ENCODE measurements around the gene RIMKLB.

RIMKLB gene

DNA sequence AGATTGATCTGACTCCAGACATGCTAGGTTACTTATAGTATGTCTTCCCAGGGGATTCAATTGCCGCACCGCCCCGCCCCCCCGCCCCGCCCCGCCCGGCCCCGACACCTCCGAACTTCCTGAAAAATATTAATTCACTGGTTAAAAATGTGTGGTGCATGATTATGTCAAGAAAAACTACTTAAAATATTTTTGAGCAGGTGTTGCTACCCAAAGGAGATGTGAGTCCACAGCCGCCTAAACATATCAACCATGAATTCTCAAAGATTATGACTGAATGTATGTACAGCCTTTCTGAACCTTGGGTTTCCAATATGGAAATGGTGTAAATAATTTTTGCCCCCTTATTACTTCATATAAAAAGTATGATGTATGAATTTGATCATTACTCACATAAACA is 2.7 kb upstream of the RIMKLB start:
- H3K4me1 ChIP-seq (ENCODE audit: control insufficient read depth, insufficient read depth, low read length): peaks cover 41% of the 10 kb centered on the region
- no peak overlapping the region for H3K4me3 ChIP-seq (ENCODE audit: low read depth, low read length)
- no peak overlapping the region for H3K9ac ChIP-seq (ENCODE audit: low read depth, low read length)
- H3K36me3 ChIP-seq (ENCODE audit: control insufficient read depth, insufficient read depth, low read length): peaks cover 3% of the 10 kb centered on the region
- H3K9me3 ChIP-seq (ENCODE audit: control insufficient read depth, insufficient read depth, low read length): no peaks in the 10 kb centered on the region
- H3K27me3 ChIP-seq (ENCODE audit: control insufficient read depth, insufficient read depth, low read length): no peaks in the 10 kb centered on the region
- no peak overlapping the region for H3K27ac ChIP-seq (ENCODE audit: low read depth, low read length)

- Histone ChIP-seq H3K27me3 (ENCODE audit: control insufficient read depth, insufficient read depth, low read length) (no peaks in the 10 kb centered on the region), H3K4me1 (ENCODE audit: control insufficient read depth, insufficient read depth, low read length) (peaks cover 38% of the 10 kb centered on the region), H3K36me3 (ENCODE audit: control insufficient read depth, insufficient read depth, low read length) (peaks cover 16% of the 10 kb centered on the region), H3K9me3 (ENCODE audit: control insufficient read depth, insufficient read depth, low read length) (no peaks in the 10 kb centered on the region), H3K9ac (ENCODE audit: low read depth, low read length) (peak overlapping the region; percentile 78), H3K27ac (ENCODE audit: low read depth, low read length) (peak overlapping the region; percentile 97), H3K4me3 (ENCODE audit: low read depth, low read length) (peak overlapping the region; percentile 96)
Observed at GRCh38 chr12:8696442-8697090, 1.2 kb upstream of the RIMKLB start.

GRCh38 chr12:8697120-8697475 is 693 bp upstream of the RIMKLB start:
- peak overlapping the region; percentile 96 for H3K4me3 ChIP-seq (ENCODE audit: low read depth, low read length)
- H3K36me3 ChIP-seq (ENCODE audit: control insufficient read depth, insufficient read depth, low read length): peaks cover 16% of the 10 kb centered on the region
- no peaks in the 10 kb centered on the region for H3K27me3 ChIP-seq (ENCODE audit: control insufficient read depth, insufficient read depth, low read length)
- H3K9me3 ChIP-seq (ENCODE audit: control insufficient read depth, insufficient read depth, low read length): no peaks in the 10 kb centered on the region
- H3K9ac ChIP-seq (ENCODE audit: low read depth, low read length): peak overlapping the region; percentile 78
- peak overlapping the region; percentile 97 for H3K27ac ChIP-seq (ENCODE audit: low read depth, low read length)
- peaks cover 34% of the 10 kb centered on the region for H3K4me1 ChIP-seq (ENCODE audit: control insufficient read depth, insufficient read depth, low read length)

- peak overlapping the region; percentile 97 for H3K27ac ChIP-seq (ENCODE audit: low read depth, low read length)
- peaks cover 16% of the 10 kb centered on the region for H3K36me3 ChIP-seq (ENCODE audit: control insufficient read depth, insufficient read depth, low read length)
Observed at GRCh38 chr12:8698132-8698851, 501 bp downstream of the RIMKLB start.

DNA sequence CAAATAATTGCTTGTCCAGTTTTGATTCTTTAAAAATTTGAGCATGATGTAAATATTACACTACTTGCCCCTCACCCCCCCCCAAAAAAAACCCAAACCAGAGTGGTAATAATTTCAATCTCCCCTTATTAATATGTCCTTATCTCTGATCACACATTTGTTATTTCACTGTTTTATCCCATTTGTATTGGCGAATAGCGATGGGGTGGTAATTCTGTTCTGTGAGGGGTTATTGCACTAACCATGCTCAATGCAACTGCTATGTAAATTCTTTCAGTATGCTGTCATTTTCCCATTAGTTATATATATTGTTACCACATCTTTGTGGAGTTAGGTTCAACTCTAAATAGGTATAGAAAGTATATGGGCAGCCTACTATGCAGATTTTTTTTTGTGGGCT is 1.1 kb downstream of the RIMKLB start:
- no peaks in the 10 kb centered on the region for H3K27me3 ChIP-seq (ENCODE audit: control insufficient read depth, insufficient read depth, low read length)
- peak overlapping the region; percentile 96 for H3K4me3 ChIP-seq (ENCODE audit: low read depth, low read length)
- H3K4me1 ChIP-seq (ENCODE audit: control insufficient read depth, insufficient read depth, low read length): peaks cover 28% of the 10 kb centered on the region
- peak overlapping the region; percentile 97 for H3K27ac ChIP-seq (ENCODE audit: low read depth, low read length)
- no peaks in the 10 kb centered on the region for H3K9me3 ChIP-seq (ENCODE audit: control insufficient read depth, insufficient read depth, low read length)
- 0 out of 2 replicates have a peak overlapping the region, but pooled peaks have one; percentile 91 for H3K9ac ChIP-seq (ENCODE audit: low read depth, low read length)
- peaks cover 19% of the 10 kb centered on the region for H3K36me3 ChIP-seq (ENCODE audit: control insufficient read depth, insufficient read depth, low read length)

More at GRCh38 chr12:8698132-8698851, 501 bp downstream of the RIMKLB start:
- H3K9ac ChIP-seq (ENCODE audit: low read depth, low read length): peak overlapping the region; percentile 91
- no peaks in the 10 kb centered on the region for H3K9me3 ChIP-seq (ENCODE audit: control insufficient read depth, insufficient read depth, low read length)
- H3K4me1 ChIP-seq (ENCODE audit: control insufficient read depth, insufficient read depth, low read length): peaks cover 28% of the 10 kb centered on the region
- no peaks in the 10 kb centered on the region for H3K27me3 ChIP-seq (ENCODE audit: control insufficient read depth, insufficient read depth, low read length)
- H3K4me3 ChIP-seq (ENCODE audit: low read depth, low read length): peak overlapping the region; percentile 96

DNA sequence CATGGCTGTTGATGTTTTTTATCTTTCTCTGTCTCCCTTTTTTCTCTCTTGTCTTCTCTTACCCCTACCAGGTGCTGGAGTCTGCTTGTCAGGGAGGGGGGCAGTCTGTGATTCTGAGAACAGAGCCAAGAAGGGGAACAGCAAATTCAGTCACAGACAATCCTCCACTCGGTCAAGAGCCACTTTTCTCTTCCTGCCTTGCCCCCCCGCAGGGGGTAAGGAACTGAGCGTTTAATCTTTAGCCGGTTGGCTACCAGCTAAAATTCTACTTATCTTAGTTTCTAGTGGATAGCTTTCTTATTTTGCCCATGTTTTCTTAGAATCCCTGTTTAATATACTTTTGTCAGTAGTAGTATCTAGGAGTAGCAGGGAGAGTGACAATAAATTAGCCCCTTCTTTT is 1.9 kb downstream of the RIMKLB start:
- Histone ChIP-seq H3K4me1 (ENCODE audit: control insufficient read depth, insufficient read depth, low read length) (peaks cover 28% of the 10 kb centered on the region), H3K36me3 (ENCODE audit: control insufficient read depth, insufficient read depth, low read length) (peaks cover 19% of the 10 kb centered on the region), H3K4me3 (ENCODE audit: low read depth, low read length) (peak overlapping the region; percentile 96), H3K27me3 (ENCODE audit: control insufficient read depth, insufficient read depth, low read length) (no peaks in the 10 kb centered on the region), H3K27ac (ENCODE audit: low read depth, low read length) (peak overlapping the region; percentile 71), H3K9ac (ENCODE audit: low read depth, low read length) (no peak overlapping the region), H3K9me3 (ENCODE audit: control insufficient read depth, insufficient read depth, low read length) (no peaks in the 10 kb centered on the region)

DNA sequence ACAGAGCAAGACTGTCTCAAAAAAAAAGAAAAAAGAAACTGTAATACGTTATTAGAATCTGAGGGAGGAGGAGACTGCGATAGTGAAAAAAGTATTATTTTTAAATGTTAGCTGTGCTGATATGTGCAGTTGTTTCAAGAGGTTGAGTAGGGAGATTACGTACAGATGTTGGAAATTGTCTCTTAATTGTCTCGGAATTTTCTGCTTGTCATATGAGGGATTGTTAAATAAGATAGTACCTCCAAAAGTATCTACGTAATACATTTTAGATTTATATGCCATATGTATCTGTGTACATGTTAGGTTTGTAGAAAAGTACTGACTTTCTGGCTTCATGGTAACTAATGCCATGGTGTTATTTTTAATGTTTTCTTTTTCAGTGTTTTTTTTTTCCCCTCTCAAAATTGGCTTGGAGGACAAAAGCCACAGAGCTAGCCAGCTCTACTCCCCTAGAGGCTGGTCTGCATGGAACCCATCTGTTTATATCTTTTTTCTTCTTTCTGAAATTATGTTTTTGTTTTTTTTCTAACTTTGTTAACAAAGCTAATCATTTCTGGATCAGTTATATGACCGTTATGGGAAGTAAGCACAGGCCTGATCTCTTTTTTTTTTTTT is 3.4 kb downstream of the RIMKLB start:
- Histone ChIP-seq H3K4me1 (ENCODE audit: control insufficient read depth, insufficient read depth, low read length) (peaks cover 26% of the 10 kb centered on the region), H3K27ac (ENCODE audit: low read depth, low read length) (no peak overlapping the region), H3K36me3 (ENCODE audit: control insufficient read depth, insufficient read depth, low read length) (peaks cover 19% of the 10 kb centered on the region), H3K4me3 (ENCODE audit: low read depth, low read length) (no peak overlapping the region), H3K9me3 (ENCODE audit: control insufficient read depth, insufficient read depth, low read length) (no peaks in the 10 kb centered on the region), H3K27me3 (ENCODE audit: control insufficient read depth, insufficient read depth, low read length) (no peaks in the 10 kb centered on the region), H3K9ac (ENCODE audit: low read depth, low read length) (no peak overlapping the region)

DNA sequence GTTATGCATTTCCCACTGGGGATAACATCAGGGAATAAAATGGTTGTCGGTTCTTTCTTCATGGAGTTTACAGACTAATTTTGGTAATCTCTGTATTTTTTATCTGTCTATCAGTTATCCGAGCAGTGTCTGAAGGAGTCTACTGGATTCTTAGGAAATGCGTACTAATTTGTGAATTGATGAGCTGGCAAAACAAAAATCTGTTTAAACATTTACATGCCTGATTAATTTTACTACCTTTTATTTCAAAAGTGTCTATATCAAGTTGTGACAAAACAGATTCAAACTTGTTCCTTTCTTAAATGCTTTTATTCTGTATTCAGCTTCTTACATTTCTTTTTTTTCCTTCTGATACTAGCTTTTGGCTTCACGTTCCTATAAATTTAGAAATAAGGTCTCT is 4.4 kb downstream of the RIMKLB start:
- H3K4me1 ChIP-seq (ENCODE audit: control insufficient read depth, insufficient read depth, low read length): peaks cover 18% of the 10 kb centered on the region
- H3K4me3 ChIP-seq (ENCODE audit: low read depth, low read length): no peak overlapping the region
- H3K27me3 ChIP-seq (ENCODE audit: control insufficient read depth, insufficient read depth, low read length): no peaks in the 10 kb centered on the region
- H3K27ac ChIP-seq (ENCODE audit: low read depth, low read length): no peak overlapping the region
- H3K9ac ChIP-seq (ENCODE audit: low read depth, low read length): no peak overlapping the region
- H3K36me3 ChIP-seq (ENCODE audit: control insufficient read depth, insufficient read depth, low read length): peaks cover 19% of the 10 kb centered on the region
- no peaks in the 10 kb centered on the region for H3K9me3 ChIP-seq (ENCODE audit: control insufficient read depth, insufficient read depth, low read length)

DNA sequence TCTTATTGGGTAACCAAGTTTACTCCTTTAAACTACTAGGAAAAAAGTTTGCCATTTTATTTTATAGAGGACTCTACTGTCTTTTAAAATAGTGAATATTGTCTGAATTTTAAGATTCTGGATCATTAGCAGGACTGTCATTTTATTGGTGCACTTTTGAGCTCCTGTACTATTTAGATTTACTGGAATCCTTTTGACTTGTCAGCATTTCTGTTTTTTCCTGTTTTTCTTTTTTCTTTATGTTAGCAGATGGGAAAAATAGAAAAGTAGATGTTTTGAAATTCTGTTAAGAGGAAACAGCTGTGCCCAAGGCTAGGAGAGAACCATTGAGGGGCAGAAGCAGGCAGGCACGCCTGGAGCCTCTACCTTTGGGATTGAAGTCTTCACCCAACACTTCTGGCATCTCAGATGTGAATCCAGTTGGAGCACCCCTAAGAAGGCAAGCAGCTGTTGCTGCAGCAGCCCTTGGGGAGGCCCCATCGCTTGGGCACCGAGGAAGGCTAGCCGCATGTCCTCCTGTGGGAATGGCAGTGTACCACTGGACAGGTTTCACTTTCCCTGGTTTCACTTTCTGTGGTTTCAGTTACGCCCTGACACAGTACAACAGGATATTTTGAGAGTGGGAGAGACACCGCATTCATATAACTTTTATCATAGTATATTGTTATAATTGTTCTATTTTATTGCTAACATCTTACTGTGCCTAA is 11.5 kb downstream of the RIMKLB start:
- Histone ChIP-seq H3K27ac (ENCODE audit: low read depth, low read length) (no peak overlapping the region), H3K9me3 (ENCODE audit: control insufficient read depth, insufficient read depth, low read length) (no peaks in the 10 kb centered on the region), H3K4me3 (ENCODE audit: low read depth, low read length) (no peak overlapping the region), H3K27me3 (ENCODE audit: control insufficient read depth, insufficient read depth, low read length) (no peaks in the 10 kb centered on the region), H3K36me3 (ENCODE audit: control insufficient read depth, insufficient read depth, low read length) (peaks cover 22% of the 10 kb centered on the region), H3K9ac (ENCODE audit: low read depth, low read length) (no peak overlapping the region), H3K4me1 (ENCODE audit: control insufficient read depth, insufficient read depth, low read length) (no peaks in the 10 kb centered on the region)

GRCh38 chr12:8712572-8712971 is 14.8 kb downstream of the RIMKLB start:
- Histone ChIP-seq H3K4me3 (ENCODE audit: low read depth, low read length) (no peak overlapping the region), H3K4me1 (ENCODE audit: control insufficient read depth, insufficient read depth, low read length) (0 out of 2 replicates have a peak, but pooled peaks cover 3% of the 10 kb centered on the region), H3K27ac (ENCODE audit: low read depth, low read length) (no peak overlapping the region), H3K36me3 (ENCODE audit: control insufficient read depth, insufficient read depth, low read length) (peaks cover 47% of the 10 kb centered on the region), H3K27me3 (ENCODE audit: control insufficient read depth, insufficient read depth, low read length) (no peaks in the 10 kb centered on the region), H3K9ac (ENCODE audit: low read depth, low read length) (no peak overlapping the region), H3K9me3 (ENCODE audit: control insufficient read depth, insufficient read depth, low read length) (no peaks in the 10 kb centered on the region)

Data from HUES48 (cell line).